GM19397 (cell line): ENCODE data around the gene NRG4.
"Not testable (repeated sequence)": the region's sequence is repeated elsewhere in the genome, so short reads cannot be mapped to it uniquely, and the experiment has no call there.

Experiments used
- ATAC-seq: cut with Tn5 transposase; IDR thresholded peaks from one replicate; pipeline ENCODE4 v1.9.1; 2021; ENCODE audit warnings: mild to moderate bottlenecking, moderate library complexity; ENCODE audit not compliant: unreplicated experiment

NRG4 gene

GRCh38 chr15:76011627-76012551 lies at the start of gene NRG4:
NRG4 (minus strand) TSS chr15:76012424; CDS start chr15:76011230, 1,194 bp downstream.
- no peak for ATAC-seq

GRCh38 chr15:76061700-76062099 lies 49.5 kb upstream of the NRG4 start:
- no peak for ATAC-seq

- ATAC-seq, result no peak
Observed at GRCh38 chr15:76060118-76060989, 48.1 kb upstream of the NRG4 start.

- no peak for ATAC-seq
Observed at GRCh38 chr15:76059320-76060117, 47.3 kb upstream of the NRG4 start, which contains the start of gene TMEM266. TMEM266 (plus strand) TSS chr15:76059985; CDS start chr15:76134264, 74,279 bp downstream.

GRCh38 chr15:76058714-76059319 lies 46.6 kb upstream of the NRG4 start:
- no peak for ATAC-seq

- no peak for ATAC-seq
Observed at GRCh38 chr15:76057332-76058000, 45.2 kb upstream of the NRG4 start.

- no peak for ATAC-seq
Observed at GRCh38 chr15:76056931-76057330, 44.7 kb upstream of the NRG4 start.

- not testable (repeated sequence) for ATAC-seq
Observed at GRCh38 chr15:76054201-76054600, 42.0 kb upstream of the NRG4 start.

GRCh38 chr15:76038512-76038911 lies 26.3 kb upstream of the NRG4 start:
- ATAC-seq, result no peak

GRCh38 chr15:76035593-76035992 lies 23.4 kb upstream of the NRG4 start:
- no peak for ATAC-seq

GRCh38 chr15:76034111-76034510 lies 21.9 kb upstream of the NRG4 start:
- ATAC-seq, result no peak

- no peak for ATAC-seq
Observed at GRCh38 chr15:76033438-76033837, 21.2 kb upstream of the NRG4 start.

GRCh38 chr15:76032046-76032445 lies 19.8 kb upstream of the NRG4 start:
- ATAC-seq, result no peak

- no peak for ATAC-seq
Observed at GRCh38 chr15:76024021-76024768, 12.0 kb upstream of the NRG4 start.

GRCh38 chr15:76013470-76013869 lies 1.2 kb upstream of the NRG4 start:
- ATAC-seq, result not testable (repeated sequence)

- ATAC-seq, result no peak
Observed at GRCh38 chr15:76010613-76011012, 1.6 kb downstream of the NRG4 start.

GRCh38 chr15:76006136-76006778 lies 6.0 kb downstream of the NRG4 start:
- ATAC-seq, result no peak

- no peak for ATAC-seq
Observed at GRCh38 chr15:76003364-76003763, 8.9 kb downstream of the NRG4 start.

- no peak for ATAC-seq
Observed at GRCh38 chr15:75995611-75996010, 16.6 kb downstream of the NRG4 start.
